ENCODE results near the gene IRF8.
"Not testable (repeated sequence)": the region's sequence is repeated elsewhere in the genome, so short reads cannot be mapped to it uniquely, and the experiment has no call there.

IRF8 gene

DNA sequence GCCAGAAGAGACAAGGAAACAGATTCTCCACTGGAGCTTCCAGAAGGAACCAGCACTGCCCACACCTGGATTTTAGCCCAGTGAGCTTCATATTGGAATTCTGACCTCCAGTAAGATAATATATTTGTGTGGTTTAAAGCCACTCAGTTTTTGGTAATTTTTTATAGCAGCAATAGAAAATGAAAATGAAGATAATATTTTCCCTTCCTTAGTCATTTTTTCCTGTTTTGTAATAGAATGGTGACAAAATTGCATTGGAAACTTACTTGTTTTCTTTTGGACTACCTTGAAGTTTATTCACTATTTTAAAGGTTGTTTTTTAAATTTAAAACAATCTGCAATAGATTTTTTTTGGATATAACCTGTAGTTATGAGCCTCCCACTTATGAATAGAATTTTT is 29.8 kb upstream of the IRF8 start:
- DNase-seq, result no peak

DNA sequence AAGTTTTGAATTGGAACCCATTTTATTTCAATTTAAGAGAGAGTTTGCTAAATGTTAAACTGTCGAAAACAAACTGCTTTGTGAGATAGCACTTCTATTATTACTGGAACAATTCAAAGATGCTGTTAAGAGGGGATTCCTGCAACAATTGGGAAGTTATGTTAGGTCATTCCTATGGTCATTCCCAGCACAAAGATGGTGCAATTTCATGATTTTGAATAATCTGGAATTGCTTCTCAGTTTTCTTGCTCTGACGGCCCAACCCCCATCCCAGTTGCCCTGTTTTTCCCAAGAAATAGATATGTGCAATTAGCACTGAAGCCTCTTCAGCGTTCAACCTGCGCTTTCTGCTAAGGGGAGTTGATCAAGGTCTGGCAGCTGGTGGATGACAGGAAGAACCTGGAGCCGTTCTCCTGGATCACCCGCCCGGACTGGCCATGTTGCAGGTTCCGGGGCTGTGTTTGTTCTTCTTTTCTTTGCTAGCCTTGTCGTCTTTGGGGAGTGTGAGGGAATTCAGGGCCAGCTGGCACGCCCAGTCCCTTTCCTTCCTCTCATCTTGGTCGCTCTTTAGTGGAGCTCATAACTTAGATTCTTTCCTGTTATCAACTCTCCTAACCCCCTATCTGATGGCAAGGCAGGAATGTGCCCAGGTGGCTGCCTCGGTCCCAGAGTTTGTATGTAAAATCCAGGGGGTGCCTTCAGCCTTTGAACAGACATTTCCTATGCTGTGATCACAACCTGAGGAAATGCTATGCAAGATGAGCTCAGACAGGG is 29.0 kb upstream of the IRF8 start:
- DNase-seq, result no peak

- DNase-seq, result no peak
Measured at GRCh38 chr16:85871756-85872155, 27.2 kb upstream of the IRF8 start.

- no peak for DNase-seq
Measured at GRCh38 chr16:85872734-85873133, 26.2 kb upstream of the IRF8 start.

GRCh38 chr16:85873153-85873552 is 25.8 kb upstream of the IRF8 start:
- DNase-seq, result no peak

- DNase-seq, result not testable (repeated sequence)
Measured at GRCh38 chr16:85874031-85874430, 24.9 kb upstream of the IRF8 start.

GRCh38 chr16:85878407-85878806 is 20.6 kb upstream of the IRF8 start:
- DNase-seq, result no peak

GRCh38 chr16:85878875-85879274 is 20.1 kb upstream of the IRF8 start:
- DNase-seq, result no peak

- DNase-seq, result no peak
Measured at GRCh38 chr16:85879549-85879948, 19.4 kb upstream of the IRF8 start.

GRCh38 chr16:85879975-85880831 is 18.8 kb upstream of the IRF8 start:
- DNase-seq, result no peak

- no peak for DNase-seq
Measured at GRCh38 chr16:85880861-85881260, 18.1 kb upstream of the IRF8 start.

- no peak for DNase-seq
Measured at GRCh38 chr16:85881436-85881835, 17.5 kb upstream of the IRF8 start.

- DNase-seq, result no peak
Measured at GRCh38 chr16:85882181-85882810, 16.7 kb upstream of the IRF8 start.

DNA sequence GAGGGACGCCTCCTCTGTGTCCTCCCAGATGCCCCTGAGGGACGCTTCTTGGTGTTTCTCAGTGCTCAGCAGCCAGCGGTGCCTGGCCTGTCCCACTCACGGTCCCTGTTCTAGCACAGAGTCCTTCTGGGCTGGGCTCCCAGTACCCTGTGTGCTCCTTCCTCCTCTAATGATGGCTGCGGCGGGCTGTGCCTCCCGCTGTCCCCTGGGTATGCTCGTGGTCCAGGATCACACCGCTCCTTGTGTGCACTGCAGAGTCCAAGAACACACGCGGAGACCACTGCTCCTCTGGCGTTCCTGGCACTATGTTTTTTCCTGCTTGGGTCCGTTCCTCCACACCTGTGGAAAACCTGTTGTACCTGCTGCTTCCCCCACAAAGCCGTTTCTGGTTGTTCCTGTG is 15.1 kb upstream of the IRF8 start:
- no peak for DNase-seq

DNA sequence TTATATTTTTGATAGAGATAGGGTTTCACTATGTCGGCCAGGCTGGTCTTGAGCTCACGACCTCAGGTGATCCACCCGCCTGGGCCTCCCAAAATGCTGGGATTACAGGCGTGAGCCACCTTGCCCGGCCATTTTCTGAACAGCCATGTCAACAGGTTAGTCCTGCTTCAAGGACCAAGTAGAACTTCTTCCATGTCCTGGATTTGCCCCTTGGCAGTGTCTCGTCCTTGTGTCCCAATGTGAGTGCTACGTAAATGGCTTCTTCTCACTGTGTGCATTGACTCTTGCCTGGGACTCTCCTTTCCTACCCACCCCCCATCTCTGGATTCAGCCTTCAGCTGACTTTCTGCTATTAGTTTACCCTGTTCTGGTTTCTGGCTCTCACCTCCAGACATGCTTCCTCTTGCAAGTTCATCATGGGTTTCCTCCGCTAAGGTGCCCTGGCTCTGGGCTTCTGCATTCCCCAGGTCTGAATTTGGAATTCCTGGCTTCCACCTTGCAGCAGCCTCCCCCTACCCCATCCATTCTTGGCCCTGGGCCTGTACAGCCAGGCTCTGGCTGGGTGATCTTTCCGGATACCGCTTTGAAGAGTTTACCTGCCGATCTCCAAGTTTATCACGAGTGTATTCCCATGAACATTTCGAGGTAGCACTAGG is 14.0 kb upstream of the IRF8 start:
- no peak for DNase-seq

- DNase-seq, result no peak
Measured at GRCh38 chr16:85885537-85885936, 13.4 kb upstream of the IRF8 start.

GRCh38 chr16:85888405-85889331 is 10.3 kb upstream of the IRF8 start:
- no peak for DNase-seq

GRCh38 chr16:85891033-85891775 is 7.8 kb upstream of the IRF8 start:
- no peak for DNase-seq

GRCh38 chr16:85891776-85892166 is 7.2 kb upstream of the IRF8 start:
- DNase-seq, result no peak

- DNase-seq, result no peak
Measured at GRCh38 chr16:85892760-85893159, 6.2 kb upstream of the IRF8 start.

DNA sequence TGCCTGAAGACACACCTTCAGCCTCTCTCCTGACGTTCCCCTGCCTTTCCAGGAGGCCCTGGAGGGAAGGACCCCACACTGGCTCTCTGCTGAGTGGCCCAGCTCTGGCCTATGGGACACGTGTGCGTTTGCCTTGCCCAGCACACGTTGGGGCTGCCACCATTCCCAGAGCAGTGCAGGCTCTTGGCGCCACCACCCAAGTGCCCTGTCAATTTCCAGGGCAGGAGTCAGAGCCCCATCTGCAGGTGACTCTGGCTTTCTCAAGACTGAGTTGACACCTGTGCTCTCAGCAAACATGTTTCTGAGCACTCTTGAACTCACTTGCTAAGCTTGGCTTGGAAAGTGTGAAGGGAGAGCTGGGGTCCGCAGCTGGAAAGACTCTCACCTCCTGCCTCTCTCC is 4.7 kb upstream of the IRF8 start:
- DNase-seq, result no peak

Measured in NCI-H1092 treated with DMSO at 0.1 percent for 48 hours (cell line).